HepG2 (cell line): Measurements from ENCODE around the gene APBB1. TPM values are rescaled to one million over a fixed set of nuclear protein-coding genes. Genes with fewer than 3 reads are reported as not detected.

Experiments used
- CEBPB ChIP-seq: IDR thresholded peaks from 2 replicates; pipeline ENCODE4 v1.6.1; 2011; ENCODE audit warnings: low read depth, low read length, improper control_type of control experiment, borderline replicate concordance
- DPF2 ChIP-seq: sonication (generic); formaldehyde crosslinking; IDR thresholded peaks from 2 replicates; pipeline ENCODE4 v1.4.0; 2020; ENCODE audit warnings: mild to moderate bottlenecking, low read depth, missing genetic modification reagents, borderline replicate concordance
- FOSL2 ChIP-seq: sonication (generic); formaldehyde crosslinking; IDR thresholded peaks from 2 replicates; pipeline ENCODE4 v1.4.0; 2020; ENCODE audit warnings: missing genetic modification reagents
- GABPA ChIP-seq, 2 experiments: IDR thresholded peaks; 2 replicates each; pipeline ENCODE4 v1.6.1; 2011 to 2016; ENCODE audit warnings: low read depth in 2 of 2, low read length in 1 of 2, missing biosample characterization in 1 of 2, missing genetic modification characterization in 1 of 2
- HNF4A ChIP-seq: sonication (generic); formaldehyde crosslinking; IDR thresholded peaks from 2 replicates; pipeline ENCODE4 v1.4.0; 2020; ENCODE audit warnings: missing genetic modification reagents
- HNF4G ChIP-seq, 2 experiments: sonication (generic) in 1 of 2; formaldehyde crosslinking in 1 of 2; IDR thresholded peaks; 2 replicates each; pipeline versions ENCODE4 v1.4.0 to v1.6.1; 2011 to 2020; ENCODE audit warnings: borderline replicate concordance in 2 of 2, low read depth in 2 of 2, mild to moderate bottlenecking in 2 of 2, low read length in 1 of 2, missing genetic modification reagents in 1 of 2, moderate library complexity in 1 of 2
- NFKBIZ ChIP-seq: IDR thresholded peaks from 2 replicates; pipeline ENCODE4 v1.6.1; 2018; ENCODE audit warnings: missing genetic modification reagents, missing compliant biosample characterization
- NR2F2 ChIP-seq: IDR thresholded peaks from 2 replicates; pipeline ENCODE4 v1.6.1; 2012; ENCODE audit warnings: low read depth, inconsistent platforms, borderline replicate concordance
- POLR2G ChIP-seq: fragments of 200-400 bp; formaldehyde crosslinking; IDR thresholded peaks from 2 replicates; pipeline ENCODE4 v1.6.1; 2018; ENCODE audit warnings: mild to moderate bottlenecking, low read depth, low read length, moderate library complexity
- TBX2 ChIP-seq: sonication (generic); formaldehyde crosslinking; IDR thresholded peaks from 2 replicates; pipeline ENCODE4 v1.5.0; 2020; ENCODE audit warnings: missing genetic modification reagents, mild to moderate bottlenecking, borderline replicate concordance
- ZBTB42 ChIP-seq: sonication (generic); formaldehyde crosslinking; IDR thresholded peaks from 2 replicates; pipeline ENCODE4 v1.5.0; 2020; ENCODE audit warnings: mild to moderate bottlenecking, missing genetic modification reagents
- ZFP1 ChIP-seq: IDR thresholded peaks from 2 replicates; pipeline ENCODE4 v1.6.1; 2016
- ZMYM4 ChIP-seq: sonication (generic); formaldehyde crosslinking; IDR thresholded peaks from 2 replicates; pipeline ENCODE4 v1.8.1; 2023; ENCODE audit warnings: mild to moderate bottlenecking, missing genetic modification reagents
- ZNF205 ChIP-seq: IDR thresholded peaks from 2 replicates; pipeline ENCODE4 v1.6.1; 2018; ENCODE audit warnings: missing biosample characterization, missing genetic modification reagents
- ZNF263 ChIP-seq: sonication (generic); formaldehyde crosslinking; IDR thresholded peaks from 2 replicates; pipeline ENCODE4 v1.4.0; 2020; ENCODE audit warnings: missing genetic modification reagents
- ZNF350 ChIP-seq: sonication (generic); formaldehyde crosslinking; IDR thresholded peaks from 2 replicates; pipeline ENCODE4 v1.4.0; 2020; ENCODE audit warnings: mild to moderate bottlenecking, low read depth, missing genetic modification reagents, borderline replicate concordance
- ZNF644 ChIP-seq: IDR thresholded peaks from 2 replicates; pipeline ENCODE4 v1.6.1; 2016; ENCODE audit warnings: low read depth
- polyA plus RNA-seq, 8 experiments: library from polyadenylated mRNA; depleted of rRNA in 3 of 8; stranded (reverse) in 7 of 8; unstranded in 1 of 8; fragments of >200 nt; fragmentation: Illumina TruSeq in 4 of 8; extraction: Trizol in 4 of 8; gene quantifications; 2 replicates each; pipeline versions ENCODE4 v1.2.1 to v1.2.3, GENCODE V29; 2011 to 2016; ENCODE audit warnings: low read depth in 4 of 8, missing spikeins in 1 of 8, mixed read lengths in 1 of 8; ENCODE audit not compliant: insufficient read depth in 1 of 8
- total RNA-seq, 5 experiments: library from RNA; depleted of rRNA; stranded (reverse); fragments of >200 nt; fragmentation: Illumina TruSeq; extraction: Trizol; gene quantifications; 2 replicates each; pipeline ENCODE4 v1.2.3, GENCODE V29; 2016; ENCODE audit warnings: low read depth in 1 of 5
- TF ChIP-seq, protein P1 (sequence below): sonication (generic); formaldehyde crosslinking; IDR thresholded peaks from 2 replicates; pipeline ENCODE4 v1.4.0; 2020; ENCODE audit warnings: missing genetic modification reagents, borderline replicate concordance
- TF ChIP-seq, protein P2 (sequence below): sonication (generic); formaldehyde crosslinking; IDR thresholded peaks from 2 replicates; pipeline ENCODE4 v1.8.0; 2022; ENCODE audit warnings: missing genetic modification reagents, low read depth, mild to moderate bottlenecking, borderline replicate concordance
- TF ChIP-seq, protein P3 (sequence below): sonication (generic); formaldehyde crosslinking; IDR thresholded peaks from 2 replicates; pipeline ENCODE4 v1.5.0; 2020; ENCODE audit warnings: mild to moderate bottlenecking, missing genetic modification reagents, borderline replicate concordance
- TF ChIP-seq, protein P4 (sequence below): sonication (generic); formaldehyde crosslinking; IDR thresholded peaks from 2 replicates; pipeline ENCODE4 v1.8.1; 2023; ENCODE audit warnings: mild to moderate bottlenecking, moderate library complexity, missing genetic modification reagents

APBB1 gene
- total and polyA plus RNA-seq, 2 of the 13 experiments (the other 11 are each of a cell fraction or from before 2014, with no cell fraction given) = 1.7 to 3.5 TPM

DNA sequence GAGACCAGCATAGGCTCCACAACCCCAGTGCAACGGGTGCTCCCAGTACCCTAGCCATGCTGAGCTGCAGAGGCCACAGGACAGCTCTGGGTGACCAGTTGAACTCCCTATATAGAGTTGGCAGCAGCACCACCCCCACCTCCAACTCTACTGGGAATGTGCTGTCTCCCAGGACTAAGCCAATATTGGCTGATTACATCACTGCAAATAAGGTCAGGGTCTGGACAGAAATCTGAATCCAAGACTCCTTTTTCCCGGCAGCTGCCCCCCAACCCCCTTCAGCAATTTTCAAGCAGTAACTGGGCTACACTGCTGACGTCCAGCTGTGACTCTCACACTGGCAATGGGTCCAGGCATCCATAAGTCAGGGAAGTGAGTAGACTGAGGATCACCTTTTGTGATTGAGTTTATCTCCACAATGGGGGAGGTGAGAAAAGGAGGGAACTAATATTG is 22.0 kb upstream of the APBB1 start, which contains the start of gene HPX (continued):
- peak; percentile 61 for TF ChIP-seq POLR2G
- TF ChIP-seq ZBTB42 (CRISPR knock-in tag) = no peak
- no peak for TF ChIP-seq ZFP1
- TF ChIP-seq, protein P1, sequence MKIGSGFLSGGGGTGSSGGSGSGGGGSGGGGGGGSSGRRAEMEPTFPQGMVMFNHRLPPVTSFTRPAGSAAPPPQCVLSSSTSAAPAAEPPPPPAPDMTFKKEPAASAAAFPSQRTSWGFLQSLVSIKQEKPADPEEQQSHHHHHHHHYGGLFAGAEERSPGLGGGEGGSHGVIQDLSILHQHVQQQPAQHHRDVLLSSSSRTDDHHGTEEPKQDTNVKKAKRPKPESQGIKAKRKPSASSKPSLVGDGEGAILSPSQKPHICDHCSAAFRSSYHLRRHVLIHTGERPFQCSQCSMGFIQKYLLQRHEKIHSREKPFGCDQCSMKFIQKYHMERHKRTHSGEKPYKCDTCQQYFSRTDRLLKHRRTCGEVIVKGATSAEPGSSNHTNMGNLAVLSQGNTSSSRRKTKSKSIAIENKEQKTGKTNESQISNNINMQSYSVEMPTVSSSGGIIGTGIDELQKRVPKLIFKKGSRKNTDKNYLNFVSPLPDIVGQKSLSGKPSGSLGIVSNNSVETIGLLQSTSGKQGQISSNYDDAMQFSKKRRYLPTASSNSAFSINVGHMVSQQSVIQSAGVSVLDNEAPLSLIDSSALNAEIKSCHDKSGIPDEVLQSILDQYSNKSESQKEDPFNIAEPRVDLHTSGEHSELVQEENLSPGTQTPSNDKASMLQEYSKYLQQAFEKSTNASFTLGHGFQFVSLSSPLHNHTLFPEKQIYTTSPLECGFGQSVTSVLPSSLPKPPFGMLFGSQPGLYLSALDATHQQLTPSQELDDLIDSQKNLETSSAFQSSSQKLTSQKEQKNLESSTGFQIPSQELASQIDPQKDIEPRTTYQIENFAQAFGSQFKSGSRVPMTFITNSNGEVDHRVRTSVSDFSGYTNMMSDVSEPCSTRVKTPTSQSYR (CRISPR knock-in tag) = peak; percentile 98
- peak; percentile 46; the same call in 1 of the 2 replicates for TF ChIP-seq NFKBIZ (CRISPR knock-in tag)
- peak; percentile 54; the same call in 1 of the 2 replicates for TF ChIP-seq ZNF263
- peak; percentile 49; the same call in 1 of the 2 replicates for TF ChIP-seq TBX2
- TF ChIP-seq ZNF644 (CRISPR knock-in tag) = peak; percentile 83; the same call in 1 of the 2 replicates
- peak; percentile 76; the same call in 1 of the 2 replicates for TF ChIP-seq CEBPB
- TF ChIP-seq HNF4G (IDR thresholded peaks at IDR 0.05; ENCODE audit: borderline replicate concordance, low read depth, low read length) = peak; percentile 75; the same call in 1 of the 2 replicates
- TF ChIP-seq HNF4G (CRISPR knock-in tag; IDR thresholded peaks at IDR 0.05; ENCODE audit: borderline replicate concordance, low read depth) = no peak
- peak; percentile 21; the same call in 1 of the 2 replicates for TF ChIP-seq ZNF350 (CRISPR knock-in tag)
- peak; percentile 59 for TF ChIP-seq ZMYM4 (CRISPR knock-in tag)
- TF ChIP-seq GABPA (IDR thresholded peaks at IDR 0.05; ENCODE audit: low read depth, low read length) = no peak
- no peak for TF ChIP-seq GABPA (CRISPR knock-in tag; IDR thresholded peaks at IDR 0.05; ENCODE audit: low read depth)
- TF ChIP-seq HNF4A = peak; percentile 74
- TF ChIP-seq NR2F2 = peak; percentile 72; the same call in 1 of the 2 replicates
- peak; percentile 48; the same call in 1 of the 2 replicates for TF ChIP-seq FOSL2 (CRISPR knock-in tag)
- TF ChIP-seq, protein P2, sequence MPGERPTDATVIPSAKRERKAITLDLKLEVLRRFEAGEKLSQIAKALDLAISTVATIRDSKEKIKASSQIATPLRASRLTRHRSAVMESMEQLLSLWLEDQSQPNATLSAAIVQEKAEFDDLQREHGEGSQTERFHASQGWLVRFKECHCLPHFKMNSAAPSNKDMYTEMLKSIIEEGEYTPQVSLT = no peak
- TF ChIP-seq, protein P3, sequence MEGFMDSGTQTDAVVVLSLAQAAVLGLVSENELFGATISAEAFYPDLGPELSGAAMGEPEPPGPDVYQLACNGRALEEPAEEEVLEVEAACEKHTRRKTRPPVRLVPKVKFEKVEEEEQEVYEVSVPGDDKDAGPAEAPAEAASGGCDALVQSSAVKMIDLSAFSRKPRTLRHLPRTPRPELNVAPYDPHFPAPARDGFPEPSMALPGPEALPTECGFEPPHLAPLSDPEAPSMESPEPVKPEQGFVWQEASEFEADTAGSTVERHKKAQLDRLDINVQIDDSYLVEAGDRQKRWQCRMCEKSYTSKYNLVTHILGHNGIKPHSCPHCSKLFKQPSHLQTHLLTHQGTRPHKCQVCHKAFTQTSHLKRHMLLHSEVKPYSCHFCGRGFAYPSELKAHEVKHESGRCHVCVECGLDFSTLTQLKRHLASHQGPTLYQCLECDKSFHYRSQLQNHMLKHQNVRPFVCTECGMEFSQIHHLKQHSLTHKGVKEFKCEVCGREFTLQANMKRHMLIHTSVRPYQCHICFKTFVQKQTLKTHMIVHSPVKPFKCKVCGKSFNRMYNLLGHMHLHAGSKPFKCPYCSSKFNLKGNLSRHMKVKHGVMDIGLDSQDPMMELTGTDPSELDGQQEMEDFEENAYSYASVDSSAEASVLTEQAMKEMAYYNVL (CRISPR knock-in tag) = peak; percentile 18; the same call in 1 of the 2 replicates
- TF ChIP-seq DPF2 (CRISPR knock-in tag) = peak; percentile 53; the same call in 1 of the 2 replicates
- 0 out of 2 replicates have a peak, but pooled peaks have one; percentile 64 for TF ChIP-seq ZNF205
- TF ChIP-seq, protein P4, sequence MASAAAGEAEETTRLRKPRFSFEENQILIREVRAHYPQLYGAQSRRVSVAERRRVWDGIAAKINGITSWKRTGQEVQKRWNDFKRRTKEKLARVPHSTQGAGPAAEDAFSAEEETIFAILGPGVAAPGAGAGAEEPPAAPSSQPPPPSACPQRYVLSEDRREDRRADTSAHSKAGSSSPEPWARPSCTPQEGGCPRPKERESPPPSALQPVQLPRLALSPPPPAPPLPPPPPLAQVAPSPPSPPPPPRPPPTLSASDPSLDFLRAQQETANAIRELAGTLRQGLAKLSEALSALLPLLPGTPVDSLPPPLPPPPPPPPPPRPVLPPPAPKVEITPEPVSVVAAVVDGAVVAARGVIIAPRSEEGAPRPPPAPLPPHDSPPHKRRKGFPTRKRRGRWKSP (CRISPR knock-in tag) = peak; percentile 49; the same call in 1 of the 2 replicates
